Measurements from ENCODE around the gene GIPR. TPM values are rescaled to one million over a fixed set of nuclear protein-coding genes. Genes with fewer than 3 reads are reported as not detected.
A peak's percentile ranks its signal among the peaks of the same experiment; 100 is the strongest.

Gene GIPR
- total RNA-seq, 1 donor from 2014 or later, result not detected

DNA sequence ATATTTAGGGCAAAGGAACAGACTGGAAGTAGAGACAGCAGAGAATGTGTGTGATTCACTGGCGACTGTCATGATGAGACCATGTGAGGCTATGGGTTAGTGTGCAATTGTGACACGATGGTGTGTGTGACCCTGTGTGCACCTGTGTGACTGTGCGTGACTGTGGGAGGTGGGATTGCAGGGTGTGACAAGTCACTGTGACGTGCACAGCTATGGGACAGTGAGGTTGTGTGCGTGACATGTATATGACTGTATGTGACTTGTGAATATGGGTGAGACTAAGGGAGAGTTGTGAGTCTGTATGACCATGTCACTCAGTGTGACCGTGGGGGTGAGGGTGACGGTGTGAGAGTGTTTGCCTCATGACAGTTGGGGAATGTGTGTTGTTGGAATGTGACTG lies 3.4 kb upstream of the GIPR start:
- Mint-ChIP-seq H3K4me1 (peaks cover 21% of the 10 kb centered on the region), H3K27me3 (ENCODE audit: insufficient read depth, low read depth) (peaks cover 24% of the 10 kb centered on the region), H3K36me3 (no peaks in the 10 kb centered on the region), H3K27ac (peak overlapping the region; percentile 28), H3K9me3 (no peaks in the 10 kb centered on the region), H3K4me3 (peak overlapping the region; percentile 1)
- no peak overlapping the region for H3K4me2 ChIP-seq
- no peaks in the 10 kb centered on the region for H3K79me2 ChIP-seq (ENCODE audit: low read depth)
- no peaks in the 10 kb centered on the region for H3K36me3 ChIP-seq
- no peaks in the 10 kb centered on the region for H3K9me3 ChIP-seq (ENCODE audit: low read depth)
- H3K27me3 ChIP-seq, result peaks cover 27% of the 10 kb centered on the region
- H3K4me3 ChIP-seq, result no peak overlapping the region
- H3K4me1 ChIP-seq, result peaks cover 12% of the 10 kb centered on the region
- no peak overlapping the region for H3K27ac ChIP-seq
- TF ChIP-seq EZH2 (IDR thresholded peaks at IDR 0.05) (no peak), EZH2phosphoT487 (IDR thresholded peaks at IDR 0.05) (no peak), CTCF (IDR thresholded peaks at IDR 0.05) (no peak)
- peaks cover 21% of the 10 kb centered on the region for H3F3A ChIP-seq (ENCODE audit: low read depth)
- H4K20me1 ChIP-seq (ENCODE audit: low read depth), result peaks cover 3% of the 10 kb centered on the region
- H3K9ac ChIP-seq, result no peak overlapping the region
- no peak overlapping the region for H2AFZ ChIP-seq (replicated peaks)
- no peak for DNase-seq (ENCODE audit: low spot score)

GRCh38 chr19:45668342-45668871 lies 386 bp downstream of the GIPR start:
- peaks cover 8% of the 10 kb centered on the region for H4K20me1 ChIP-seq (ENCODE audit: low read depth)
- H3K27me3 ChIP-seq, result peaks cover 65% of the 10 kb centered on the region
- H2AFZ ChIP-seq (replicated peaks), result peak overlapping the region; percentile 4
- H3K27me3 Mint-ChIP-seq (ENCODE audit: insufficient read depth, low read depth), result peaks cover 39% of the 10 kb centered on the region
- no peaks in the 10 kb centered on the region for H3K9me3 Mint-ChIP-seq
- no peak overlapping the region for H3K9ac ChIP-seq
- H3K27ac Mint-ChIP-seq, result peak overlapping the region; percentile 40
- no peaks in the 10 kb centered on the region for H3K79me2 ChIP-seq (ENCODE audit: low read depth)
- H3K4me3 Mint-ChIP-seq, result peak overlapping the region; percentile 86
- H3K36me3 Mint-ChIP-seq, result no peaks in the 10 kb centered on the region
- peak overlapping the region; percentile 74 for H3K4me2 ChIP-seq
- no peak for DNase-seq (ENCODE audit: low spot score)
- H3F3A ChIP-seq (ENCODE audit: low read depth), result peaks cover 35% of the 10 kb centered on the region
- peaks cover 12% of the 10 kb centered on the region for H3K4me1 ChIP-seq
- H3K4me1 Mint-ChIP-seq, result peaks cover 27% of the 10 kb centered on the region
- TF ChIP-seq EZH2 (IDR thresholded peaks at IDR 0.05), result no peak
- no peak for TF ChIP-seq EZH2phosphoT487 (IDR thresholded peaks at IDR 0.05)
- no peak for TF ChIP-seq CTCF (IDR thresholded peaks at IDR 0.05)
- no peak overlapping the region for H3K27ac ChIP-seq
- peak overlapping the region; percentile 39 for H3K4me3 ChIP-seq
- no peaks in the 10 kb centered on the region for H3K36me3 ChIP-seq
- no peaks in the 10 kb centered on the region for H3K9me3 ChIP-seq (ENCODE audit: low read depth)

GRCh38 chr19:45670670-45671453 lies 2.8 kb downstream of the GIPR start:
- Histone ChIP-seq H3K4me3 (peak overlapping the region; percentile 31), H3K27me3 (peaks cover 87% of the 10 kb centered on the region), H3K27ac (no peak overlapping the region), H3K4me2 (peak overlapping the region; percentile 72), H4K20me1 (ENCODE audit: low read depth) (peaks cover 8% of the 10 kb centered on the region), H3K79me2 (ENCODE audit: low read depth) (no peaks in the 10 kb centered on the region), H3K9ac (no peak overlapping the region), H2AFZ (replicated peaks) (no peak overlapping the region), H3K36me3 (no peaks in the 10 kb centered on the region), H3K9me3 (ENCODE audit: low read depth) (no peaks in the 10 kb centered on the region), H3F3A (ENCODE audit: low read depth) (peaks cover 42% of the 10 kb centered on the region), H3K4me1 (peaks cover 12% of the 10 kb centered on the region)
- no peak overlapping the region for H3K27ac Mint-ChIP-seq
- peak overlapping the region; percentile 86 for H3K4me3 Mint-ChIP-seq
- H3K36me3 Mint-ChIP-seq, result no peaks in the 10 kb centered on the region
- peak; percentile 5 for TF ChIP-seq EZH2 (IDR thresholded peaks at IDR 0.05)
- no peak for TF ChIP-seq EZH2phosphoT487 (IDR thresholded peaks at IDR 0.05)
- TF ChIP-seq CTCF (IDR thresholded peaks at IDR 0.05), result no peak
- peaks cover 27% of the 10 kb centered on the region for H3K4me1 Mint-ChIP-seq
- H3K27me3 Mint-ChIP-seq (ENCODE audit: insufficient read depth, low read depth), result peaks cover 37% of the 10 kb centered on the region
- no peaks in the 10 kb centered on the region for H3K9me3 Mint-ChIP-seq
- peak; percentile 92 for DNase-seq (ENCODE audit: low spot score)
